OCI-LY1 (cell line): ENCODE measurements around the gene PLCG1.

Experiments used
- CTCF ChIP-seq: fragments of 200-600 bp; sonication (generic), shearing (Covaris generic); IDR thresholded peaks from 2 replicates; pipeline ENCODE4 v1.5.1; 2017; ENCODE audit warnings: mild to moderate bottlenecking, antibody characterized with exemption, low read length, moderate library complexity, mixed read lengths
- EZH2 ChIP-seq: fragments of 200-600 bp; sonication (generic), shearing (Covaris generic); IDR thresholded peaks from 2 replicates; pipeline ENCODE4 v1.8.0; 2017; ENCODE audit warnings: borderline replicate concordance, mixed run types, mild to moderate bottlenecking, antibody characterized with exemption, low read length, moderate library complexity, mixed read lengths

- TF ChIP-seq EZH2 = no peak
- TF ChIP-seq CTCF = no peak
These were observed 87.7 kb downstream of the PLCG1 start for GRCh38 chr20:41225091-41225490.
